ENCODE measurements around the gene WDTC1. TPM values are rescaled to one million over a fixed set of nuclear protein-coding genes. Genes with fewer than 3 reads are reported as not detected.

Gene WDTC1
- total and polyA plus RNA-seq, 2 of the 13 experiments (the other 11 are each of a cell fraction or from before 2014, with no cell fraction given), result 5.5 TPM

- peak; percentile 79 for TF ChIP-seq ZNF710 (CRISPR knock-in tag; IDR thresholded peaks at IDR 0.05; ENCODE audit: borderline replicate concordance)
- TF ChIP-seq MEIS2 (CRISPR knock-in tag; IDR thresholded peaks at IDR 0.05), result peak; percentile 68; the same call in 1 of the 2 replicates
- TF ChIP-seq SPEN (CRISPR knock-in tag; IDR thresholded peaks at IDR 0.05; ENCODE audit: low read depth), result peak; percentile 98
- TF ChIP-seq ZBTB26 (CRISPR knock-in tag; IDR thresholded peaks at IDR 0.05; ENCODE audit: borderline replicate concordance), result no peak
- 0 out of 2 replicates have a peak, but pooled peaks have one; percentile 66 for TF ChIP-seq GZF1 (CRISPR knock-in tag; IDR thresholded peaks at IDR 0.05)
- TF ChIP-seq MBD4 (IDR thresholded peaks at IDR 0.05; ENCODE audit: borderline replicate concordance, low read length), result no peak
- TF ChIP-seq HMG20B (CRISPR knock-in tag; conservative IDR thresholded peaks at IDR 0.05), result peak; percentile 13
- 0 out of 2 replicates have a peak, but pooled peaks have one; percentile 8 for TF ChIP-seq KDM1A (CRISPR knock-in tag; IDR thresholded peaks at IDR 0.05)
- TF ChIP-seq PAXIP1 (CRISPR knock-in tag; conservative IDR thresholded peaks at IDR 0.05), result peak; percentile 42
- peak; percentile 67 for TF ChIP-seq CCAR2 (optimal IDR thresholded peaks at IDR 0.05; ENCODE audit: low read depth, low read length)
- TF ChIP-seq ERF (CRISPR knock-in tag; IDR thresholded peaks at IDR 0.05), result peak; percentile 93
- 0 out of 2 replicates have a peak, but pooled peaks have one; percentile 52 for TF ChIP-seq KLF6 (CRISPR knock-in tag; IDR thresholded peaks at IDR 0.05)
- TF ChIP-seq HNF1B (CRISPR knock-in tag; IDR thresholded peaks at IDR 0.05), result peak; percentile 93
- peak; percentile 78 for TF ChIP-seq ZSCAN9 (CRISPR knock-in tag; IDR thresholded peaks at IDR 0.05; ENCODE audit: borderline replicate concordance)
- TF ChIP-seq ZNF317 (CRISPR knock-in tag; IDR thresholded peaks at IDR 0.05), result peak; percentile 78
- no peak; the same call in 1 of the 2 replicates for TF ChIP-seq ZBTB10 (CRISPR knock-in tag; IDR thresholded peaks at IDR 0.05; ENCODE audit: borderline replicate concordance)
- TF ChIP-seq ZC3H4 (CRISPR knock-in tag; IDR thresholded peaks at IDR 0.05; ENCODE audit: borderline replicate concordance), result no peak
- no peak for TF ChIP-seq ZNF101 (CRISPR knock-in tag; IDR thresholded peaks at IDR 0.05; ENCODE audit: borderline replicate concordance, low read depth)
Measured at GRCh38 chr1:27321813-27322568, 87.6 kb downstream of the WDTC1 start, which contains the start of gene TMEM222 (continued).
